Measurements from ENCODE around the gene CDH13.

Gene CDH13

DNA sequence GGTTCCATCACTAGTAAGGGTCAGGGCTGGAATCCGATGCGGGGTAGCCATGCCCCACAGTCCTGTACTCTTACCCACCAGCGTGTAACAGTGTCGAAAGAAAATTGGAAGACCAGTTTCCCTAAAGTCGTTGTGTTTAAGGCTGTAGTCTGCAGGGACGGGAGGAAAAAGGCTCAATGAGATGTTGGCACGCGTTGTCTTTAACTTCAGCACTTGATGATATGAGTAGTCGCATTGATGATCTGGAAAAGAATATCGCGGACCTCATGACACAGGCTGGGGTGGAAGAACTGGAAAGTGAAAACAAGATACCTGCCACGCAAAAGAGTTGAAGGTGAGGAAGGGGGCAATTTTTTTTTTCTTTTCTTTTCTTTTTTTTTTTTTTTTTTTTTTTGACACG is 1182.3 kb downstream of the CDH13 start:
- peaks cover 9% of the 10 kb centered on the region; the same call in 1 of the 2 replicates for H4K20me1 ChIP-seq (ENCODE audit: control insufficient read depth, insufficient read depth, low read depth, low read length)
- no peaks in the 10 kb centered on the region for H3K9me2 ChIP-seq (replicated peaks; ENCODE audit: control insufficient read depth, low read length)
- no peaks in the 10 kb centered on the region for H3K27me3 ChIP-seq (ENCODE audit: control insufficient read depth, low read length)
- peak overlapping the region; percentile 90 for H3K4me2 ChIP-seq (ENCODE audit: low read length)
- H3K9me3 ChIP-seq (ENCODE audit: control insufficient read depth, insufficient read depth, low read length), result peaks cover 4% of the 10 kb centered on the region; the same call in 1 of the 2 replicates
- no peaks in the 10 kb centered on the region for H3F3A ChIP-seq (ENCODE audit: control insufficient read depth, insufficient read depth)
- TF ChIP-seq EZH2phosphoT487 (IDR thresholded peaks at IDR 0.05; ENCODE audit: borderline replicate concordance, low read length), result no peak
- TF ChIP-seq, protein P1, sequence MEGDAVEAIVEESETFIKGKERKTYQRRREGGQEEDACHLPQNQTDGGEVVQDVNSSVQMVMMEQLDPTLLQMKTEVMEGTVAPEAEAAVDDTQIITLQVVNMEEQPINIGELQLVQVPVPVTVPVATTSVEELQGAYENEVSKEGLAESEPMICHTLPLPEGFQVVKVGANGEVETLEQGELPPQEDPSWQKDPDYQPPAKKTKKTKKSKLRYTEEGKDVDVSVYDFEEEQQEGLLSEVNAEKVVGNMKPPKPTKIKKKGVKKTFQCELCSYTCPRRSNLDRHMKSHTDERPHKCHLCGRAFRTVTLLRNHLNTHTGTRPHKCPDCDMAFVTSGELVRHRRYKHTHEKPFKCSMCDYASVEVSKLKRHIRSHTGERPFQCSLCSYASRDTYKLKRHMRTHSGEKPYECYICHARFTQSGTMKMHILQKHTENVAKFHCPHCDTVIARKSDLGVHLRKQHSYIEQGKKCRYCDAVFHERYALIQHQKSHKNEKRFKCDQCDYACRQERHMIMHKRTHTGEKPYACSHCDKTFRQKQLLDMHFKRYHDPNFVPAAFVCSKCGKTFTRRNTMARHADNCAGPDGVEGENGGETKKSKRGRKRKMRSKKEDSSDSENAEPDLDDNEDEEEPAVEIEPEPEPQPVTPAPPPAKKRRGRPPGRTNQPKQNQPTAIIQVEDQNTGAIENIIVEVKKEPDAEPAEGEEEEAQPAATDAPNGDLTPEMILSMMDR (IDR thresholded peaks at IDR 0.05; ENCODE audit: low read depth, low read length, poor library complexity, severe bottlenecking), result no peak
- H3K79me2 ChIP-seq (ENCODE audit: control insufficient read depth, low read length), result peaks cover 33% of the 10 kb centered on the region
- H3K4me3 ChIP-seq (ENCODE audit: low read length), result peak overlapping the region; percentile 96
- H3K27ac ChIP-seq (ENCODE audit: low read depth, low read length), result no peak overlapping the region
- peaks cover 47% of the 10 kb centered on the region for H3K36me3 ChIP-seq (ENCODE audit: control insufficient read depth, low read length)
- peaks cover 29% of the 10 kb centered on the region for H3K4me1 ChIP-seq (ENCODE audit: control insufficient read depth, low read length)

- Histone ChIP-seq H3K27me3 (ENCODE audit: control insufficient read depth, low read length) (no peaks in the 10 kb centered on the region), H3F3A (ENCODE audit: control insufficient read depth, insufficient read depth) (0 out of 2 replicates have a peak, but pooled peaks cover 3% of the 10 kb centered on the region), H3K36me3 (ENCODE audit: control insufficient read depth, low read length) (peaks cover 47% of the 10 kb centered on the region), H3K4me2 (ENCODE audit: low read length) (no peak overlapping the region), H4K20me1 (ENCODE audit: control insufficient read depth, insufficient read depth, low read depth, low read length) (peaks cover 9% of the 10 kb centered on the region; the same call in 1 of the 2 replicates), H3K9me2 (replicated peaks; ENCODE audit: control insufficient read depth, low read length) (no peaks in the 10 kb centered on the region), H3K4me3 (ENCODE audit: low read length) (no peak overlapping the region), H3K27ac (ENCODE audit: low read depth, low read length) (no peak overlapping the region), H3K79me2 (ENCODE audit: control insufficient read depth, low read length) (peaks cover 33% of the 10 kb centered on the region), H3K4me1 (ENCODE audit: control insufficient read depth, low read length) (peaks cover 29% of the 10 kb centered on the region), H3K9me3 (ENCODE audit: control insufficient read depth, insufficient read depth, low read length) (peaks cover 4% of the 10 kb centered on the region; the same call in 1 of the 2 replicates)
- TF ChIP-seq, protein P1 (IDR thresholded peaks at IDR 0.05; ENCODE audit: low read depth, low read length, poor library complexity, severe bottlenecking), result no peak
- no peak for TF ChIP-seq EZH2phosphoT487 (IDR thresholded peaks at IDR 0.05; ENCODE audit: borderline replicate concordance, low read length)
These were observed 1184.1 kb downstream of the CDH13 start for GRCh38 chr16:83810901-83811300.

GRCh38 chr16:83813823-83814658 is 1187.3 kb downstream of the CDH13 start:
- Histone ChIP-seq H4K20me1 (ENCODE audit: control insufficient read depth, insufficient read depth, low read depth, low read length) (peaks cover under 1% of the 10 kb centered on the region; the same call in 1 of the 2 replicates), H3F3A (ENCODE audit: control insufficient read depth, insufficient read depth) (0 out of 2 replicates have a peak, but pooled peaks cover 3% of the 10 kb centered on the region), H3K9me3 (ENCODE audit: control insufficient read depth, insufficient read depth, low read length) (no peaks in the 10 kb centered on the region), H3K79me2 (ENCODE audit: control insufficient read depth, low read length) (peaks cover 20% of the 10 kb centered on the region), H3K36me3 (ENCODE audit: control insufficient read depth, low read length) (peaks cover 35% of the 10 kb centered on the region), H3K4me1 (ENCODE audit: control insufficient read depth, low read length) (peaks cover 9% of the 10 kb centered on the region), H3K27ac (ENCODE audit: low read depth, low read length) (no peak overlapping the region), H3K9me2 (replicated peaks; ENCODE audit: control insufficient read depth, low read length) (no peaks in the 10 kb centered on the region), H3K4me2 (ENCODE audit: low read length) (no peak overlapping the region), H3K27me3 (ENCODE audit: control insufficient read depth, low read length) (no peaks in the 10 kb centered on the region), H3K4me3 (ENCODE audit: low read length) (no peak overlapping the region)
- no peak for TF ChIP-seq EZH2phosphoT487 (IDR thresholded peaks at IDR 0.05; ENCODE audit: borderline replicate concordance, low read length)
- TF ChIP-seq, protein P1 (IDR thresholded peaks at IDR 0.05; ENCODE audit: low read depth, low read length, poor library complexity, severe bottlenecking), result no peak

Measured in DOHH2 (cell line).